ENCODE data around the gene SLC6A20.

Gene SLC6A20, protein sequence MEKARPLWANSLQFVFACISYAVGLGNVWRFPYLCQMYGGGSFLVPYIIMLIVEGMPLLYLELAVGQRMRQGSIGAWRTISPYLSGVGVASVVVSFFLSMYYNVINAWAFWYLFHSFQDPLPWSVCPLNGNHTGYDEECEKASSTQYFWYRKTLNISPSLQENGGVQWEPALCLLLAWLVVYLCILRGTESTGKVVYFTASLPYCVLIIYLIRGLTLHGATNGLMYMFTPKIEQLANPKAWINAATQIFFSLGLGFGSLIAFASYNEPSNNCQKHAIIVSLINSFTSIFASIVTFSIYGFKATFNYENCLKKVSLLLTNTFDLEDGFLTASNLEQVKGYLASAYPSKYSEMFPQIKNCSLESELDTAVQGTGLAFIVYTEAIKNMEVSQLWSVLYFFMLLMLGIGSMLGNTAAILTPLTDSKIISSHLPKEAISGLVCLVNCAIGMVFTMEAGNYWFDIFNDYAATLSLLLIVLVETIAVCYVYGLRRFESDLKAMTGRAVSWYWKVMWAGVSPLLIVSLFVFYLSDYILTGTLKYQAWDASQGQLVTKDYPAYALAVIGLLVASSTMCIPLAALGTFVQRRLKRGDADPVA

DNA sequence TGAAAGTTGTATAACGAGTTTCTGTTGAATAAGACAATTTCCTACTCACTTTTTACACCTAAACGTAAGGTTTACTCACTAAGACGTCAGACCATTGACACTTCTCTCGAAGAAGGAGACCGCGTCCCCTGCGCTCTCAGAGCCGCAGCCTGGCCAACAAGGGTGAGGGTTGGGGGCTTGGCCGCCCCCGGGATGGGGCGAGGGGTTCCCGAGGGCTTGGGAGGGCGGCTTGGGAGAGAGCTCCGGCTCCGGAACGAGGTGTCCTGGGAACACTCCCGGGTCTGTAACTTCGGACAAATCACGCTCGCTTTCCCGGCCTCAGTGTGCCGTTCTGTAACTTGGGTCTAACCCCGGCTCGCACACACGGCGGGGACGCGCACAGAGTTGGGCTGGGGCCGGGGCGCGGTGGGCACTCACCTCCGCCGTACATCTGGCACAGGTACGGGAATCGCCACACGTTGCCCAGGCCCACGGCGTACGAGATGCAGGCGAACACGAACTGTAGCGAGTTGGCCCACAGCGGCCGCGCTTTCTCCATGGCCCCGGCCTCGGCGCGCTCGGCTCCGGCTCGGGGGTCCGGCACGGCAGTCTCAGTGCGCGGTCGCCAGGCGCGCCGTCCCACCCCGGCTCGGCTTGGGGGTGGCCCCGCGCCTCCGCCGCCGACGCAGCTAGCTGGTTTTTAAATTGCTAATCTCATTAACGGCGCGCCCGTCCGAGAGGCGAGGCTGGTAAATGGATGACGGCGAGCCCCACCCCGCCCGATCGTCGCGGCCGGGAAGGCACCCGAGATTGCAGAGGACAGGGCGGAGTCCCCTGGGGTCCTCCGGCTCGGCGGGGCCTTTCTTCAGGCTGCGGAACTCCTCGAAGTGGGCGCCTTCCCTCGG is at the start of gene SLC6A20:
SLC6A20 (minus strand) TSS at position 655 of the 884 bp plus-strand sequence; CDS start at position 538, 117 bp downstream.
- DNase-seq = no peak

DNA sequence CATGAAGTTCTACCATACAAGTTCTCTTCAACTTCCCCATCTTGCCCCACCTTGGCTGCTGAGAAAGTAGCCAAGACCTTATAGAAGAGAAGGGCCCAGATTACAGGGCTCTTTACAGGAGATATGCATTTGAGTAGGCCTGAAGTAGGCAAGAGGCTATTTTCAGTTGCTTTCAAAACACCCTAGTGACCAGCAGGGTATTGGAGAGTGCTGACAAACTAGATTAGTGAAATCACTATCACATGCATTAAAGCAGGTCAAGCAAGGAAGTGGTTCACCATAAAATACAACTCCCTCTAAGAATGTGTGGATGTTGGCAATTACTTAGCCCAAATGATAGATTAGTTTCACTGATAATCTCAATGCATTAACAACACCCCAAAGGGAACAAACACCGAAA is 48.3 kb upstream of the SLC6A20 start:
- DNase-seq = no peak

DNA sequence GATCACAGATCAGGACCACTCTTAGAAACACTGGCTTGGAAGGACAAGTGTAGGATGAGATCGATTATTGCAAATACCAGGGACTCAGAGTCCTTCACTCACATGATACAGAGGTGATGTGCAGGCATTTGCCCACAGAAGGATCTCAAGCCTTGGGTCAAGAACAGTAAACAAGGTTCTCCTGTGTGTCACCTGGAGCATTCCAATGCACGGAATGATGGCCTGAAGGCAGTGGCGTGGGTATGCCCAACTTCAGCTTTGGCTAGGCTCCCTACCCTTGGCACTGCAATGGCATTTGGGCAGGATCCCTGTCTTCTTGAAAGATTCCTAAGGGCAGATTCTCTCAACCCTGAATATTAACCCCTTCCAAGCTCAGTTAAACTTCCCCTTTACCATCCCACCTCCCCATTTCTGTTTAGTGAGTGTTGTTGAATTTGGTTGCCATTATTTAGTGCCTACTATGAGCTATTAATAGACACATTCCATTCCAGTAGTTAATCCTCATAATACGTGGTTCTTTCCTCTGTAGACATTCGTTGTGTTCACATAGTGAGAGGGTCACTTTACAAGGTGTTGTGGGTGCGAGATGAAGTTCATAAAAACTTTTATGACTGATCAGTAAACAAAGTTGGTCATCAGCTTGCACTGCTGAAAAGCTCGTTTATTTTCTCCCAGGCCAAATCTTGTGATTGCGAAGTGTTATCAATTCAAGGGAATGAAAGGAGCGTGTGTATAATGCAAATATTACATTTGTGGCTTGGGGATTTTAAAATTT is 46.7 kb upstream of the SLC6A20 start:
- no peak for DNase-seq

DNA sequence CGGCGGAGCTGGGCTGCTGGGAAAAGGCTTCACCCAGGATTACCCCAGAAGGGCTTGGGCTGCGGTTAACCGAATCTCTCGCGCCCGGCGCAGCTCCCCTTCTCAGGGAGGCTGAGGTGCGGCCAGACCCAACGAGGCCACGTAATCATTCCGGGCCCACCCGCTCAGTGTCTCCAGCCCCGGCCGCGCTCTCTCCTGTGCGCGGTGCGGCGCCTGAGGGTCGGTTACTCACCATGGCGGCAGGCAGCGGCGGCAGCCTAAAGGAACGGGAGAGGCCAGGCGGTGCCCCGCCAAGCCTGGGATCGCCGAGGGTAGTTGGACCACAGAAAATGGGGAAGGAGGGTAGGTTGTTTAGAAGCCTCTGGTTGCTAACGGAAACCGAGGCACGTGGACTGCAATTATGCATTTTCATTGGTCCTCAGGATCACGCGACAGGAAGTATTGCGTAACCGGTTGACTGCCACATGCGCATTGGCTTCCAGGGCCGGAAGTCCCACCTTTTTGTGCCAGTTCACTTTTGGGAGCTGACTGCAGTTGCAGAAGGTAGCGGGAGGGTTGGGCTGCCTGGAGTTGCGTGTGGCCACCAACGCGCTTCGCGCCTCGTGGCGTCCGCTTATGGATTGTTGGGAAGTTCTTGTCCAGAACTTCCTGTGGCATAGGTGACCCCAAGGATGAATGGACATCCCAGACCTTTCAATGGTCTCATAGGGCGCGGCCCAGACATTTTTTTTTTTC is 45.6 kb upstream of the SLC6A20 start, which contains the start of gene LZTFL1:
LZTFL1 (minus strand) TSS at position 363 of the 735 bp plus-strand sequence; CDS start at position 235, 128 bp downstream.
- DNase-seq = peak; percentile 96

DNA sequence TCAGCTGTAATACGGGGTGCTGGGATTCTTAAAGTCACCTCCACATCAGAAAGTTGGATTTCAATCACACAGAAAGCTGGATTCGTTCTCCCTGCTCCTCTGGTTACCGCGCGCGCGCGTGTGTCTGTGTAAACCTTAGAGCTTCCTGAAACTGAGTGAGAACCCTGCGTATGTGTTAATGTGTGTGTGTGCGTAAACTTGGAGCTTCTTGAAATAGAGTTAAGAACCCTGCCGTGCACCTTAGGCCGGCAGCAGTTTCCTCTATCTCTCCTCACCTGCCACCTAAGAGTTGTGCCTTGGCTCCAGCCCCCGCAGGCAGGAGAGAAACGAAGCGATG is 45.1 kb upstream of the SLC6A20 start:
- peak; percentile 35 for DNase-seq

DNA sequence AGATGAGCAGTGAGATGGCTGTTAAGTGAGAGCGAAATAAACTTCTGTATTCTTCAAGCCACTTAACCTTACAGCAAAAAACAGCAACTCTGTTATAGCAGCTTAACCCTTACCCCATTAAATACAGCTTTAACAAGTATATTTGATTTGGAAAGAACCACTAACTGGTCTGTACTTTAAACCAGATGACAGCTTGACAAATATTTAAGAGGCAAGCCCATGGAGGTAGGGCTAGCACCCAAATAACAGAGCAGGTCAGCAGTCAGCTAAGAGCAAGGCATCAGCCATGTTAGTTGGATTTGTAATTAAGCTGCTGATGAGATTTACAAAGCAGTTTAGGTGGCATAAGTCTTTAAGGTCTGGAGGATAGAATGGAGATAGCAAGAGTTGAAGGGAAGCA is 42.1 kb upstream of the SLC6A20 start:
- no peak for DNase-seq

DNA sequence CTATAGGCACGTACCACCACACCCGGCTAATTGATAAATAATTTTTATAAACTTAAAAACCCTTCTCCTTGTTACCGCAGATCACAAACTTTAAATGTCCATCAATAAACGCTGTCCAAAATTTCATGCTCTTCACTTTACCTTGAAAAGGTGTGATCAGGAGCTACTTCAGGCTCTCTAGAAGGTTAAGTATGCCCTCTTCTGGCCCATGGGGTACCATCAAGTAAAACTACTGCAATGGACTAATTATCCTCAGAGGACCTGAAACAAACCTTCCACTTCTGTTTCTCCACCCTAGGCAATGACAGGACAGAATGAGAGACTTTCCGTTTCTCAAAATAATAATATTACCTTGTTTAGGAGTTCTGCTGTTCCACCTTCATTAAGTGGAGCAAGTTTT is 36.4 kb upstream of the SLC6A20 start:
- DNase-seq = no peak

DNA sequence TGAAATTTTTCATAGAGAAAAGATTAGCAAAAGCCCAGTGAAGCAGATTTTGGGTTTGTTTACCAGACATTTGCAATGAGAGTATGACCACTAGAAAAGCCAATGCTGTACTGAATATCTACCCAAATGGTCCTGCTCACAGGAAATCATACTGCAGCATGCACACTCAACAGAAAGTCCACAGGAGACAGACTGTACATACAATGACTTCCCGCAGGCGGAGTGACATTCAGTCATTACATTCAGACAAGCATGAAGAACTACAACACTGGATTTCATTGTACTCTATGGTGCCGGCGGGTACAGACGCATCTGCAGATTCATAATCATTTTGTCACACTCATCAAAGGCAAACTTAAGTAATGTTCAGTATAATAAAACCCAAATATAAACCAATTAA is 33.8 kb upstream of the SLC6A20 start:
- no peak for DNase-seq

DNA sequence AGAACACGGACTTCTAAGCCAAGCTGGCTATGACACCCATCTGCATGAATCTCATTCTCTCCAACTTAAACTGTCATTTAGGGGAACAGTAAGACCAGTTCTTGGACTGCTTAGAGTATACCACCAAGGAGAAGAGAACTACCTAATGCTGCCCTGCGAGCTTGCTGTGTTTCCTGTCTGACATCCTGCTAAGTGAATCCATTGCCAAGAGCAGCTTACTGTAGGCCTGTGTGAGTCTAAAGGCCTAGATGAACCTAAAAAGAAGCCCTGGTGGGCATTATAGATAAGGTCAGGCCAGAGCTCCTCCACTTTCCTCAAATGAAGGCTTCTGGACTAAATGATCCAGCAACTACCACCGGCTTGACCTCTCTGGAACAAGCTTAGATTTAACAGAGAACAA is 30.6 kb upstream of the SLC6A20 start:
- no peak for DNase-seq

DNA sequence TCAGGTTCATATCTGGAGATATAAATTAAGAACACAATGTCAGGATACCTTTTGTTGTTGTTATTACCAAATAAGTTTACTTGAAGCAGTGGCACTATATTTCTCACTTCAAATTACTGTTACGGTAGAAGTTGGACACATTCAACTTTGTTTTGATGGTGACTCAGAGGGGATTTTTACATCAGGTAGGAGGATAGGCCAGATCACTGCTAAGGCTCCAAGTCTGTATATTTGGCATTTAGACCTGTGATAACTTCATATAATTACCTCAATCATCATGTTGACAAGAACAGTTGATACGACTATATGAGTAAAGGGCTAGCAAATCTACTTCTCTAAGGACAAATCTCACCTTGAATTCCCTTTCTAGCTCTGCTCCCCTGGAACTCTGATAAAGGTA is 30.0 kb upstream of the SLC6A20 start:
- no peak for DNase-seq

DNA sequence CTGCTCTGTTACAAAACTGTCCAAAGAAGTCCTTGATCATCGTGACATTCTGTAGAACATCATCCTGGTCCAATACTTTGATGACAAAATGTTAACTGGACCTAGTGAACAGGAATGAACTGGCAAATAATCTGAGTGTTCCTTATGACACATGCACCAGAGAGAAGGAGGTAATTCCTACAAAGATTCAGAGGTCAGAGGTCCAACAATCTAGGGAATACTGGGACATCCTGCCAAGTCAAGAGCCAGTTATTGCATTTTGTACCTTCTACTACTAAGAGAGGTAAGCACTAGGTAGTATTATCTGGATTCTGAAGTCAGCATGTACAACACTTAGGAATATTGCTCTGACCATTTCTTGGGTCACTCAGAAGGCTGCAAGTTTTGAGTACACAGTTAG is 24.8 kb upstream of the SLC6A20 start:
- no peak for DNase-seq

DNA sequence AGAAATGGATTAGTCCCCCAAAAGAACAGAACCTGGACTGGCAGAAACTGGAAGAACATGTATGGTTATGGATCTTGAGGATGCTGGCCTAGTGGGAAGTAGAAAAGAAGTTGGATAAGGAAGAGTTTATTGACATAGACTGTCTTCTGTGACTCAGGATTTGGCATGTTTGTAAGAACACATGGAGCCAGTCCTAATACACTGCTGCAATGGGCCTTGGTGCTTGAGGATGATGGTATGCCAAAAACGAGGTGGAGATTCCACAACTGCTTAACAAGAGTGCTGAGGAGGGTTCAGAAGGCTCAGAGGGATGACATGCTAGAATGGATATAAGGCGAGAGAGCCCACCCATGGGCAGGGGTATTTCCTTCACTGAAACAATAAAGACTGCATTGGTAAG is 23.2 kb upstream of the SLC6A20 start:
- no peak for DNase-seq

DNA sequence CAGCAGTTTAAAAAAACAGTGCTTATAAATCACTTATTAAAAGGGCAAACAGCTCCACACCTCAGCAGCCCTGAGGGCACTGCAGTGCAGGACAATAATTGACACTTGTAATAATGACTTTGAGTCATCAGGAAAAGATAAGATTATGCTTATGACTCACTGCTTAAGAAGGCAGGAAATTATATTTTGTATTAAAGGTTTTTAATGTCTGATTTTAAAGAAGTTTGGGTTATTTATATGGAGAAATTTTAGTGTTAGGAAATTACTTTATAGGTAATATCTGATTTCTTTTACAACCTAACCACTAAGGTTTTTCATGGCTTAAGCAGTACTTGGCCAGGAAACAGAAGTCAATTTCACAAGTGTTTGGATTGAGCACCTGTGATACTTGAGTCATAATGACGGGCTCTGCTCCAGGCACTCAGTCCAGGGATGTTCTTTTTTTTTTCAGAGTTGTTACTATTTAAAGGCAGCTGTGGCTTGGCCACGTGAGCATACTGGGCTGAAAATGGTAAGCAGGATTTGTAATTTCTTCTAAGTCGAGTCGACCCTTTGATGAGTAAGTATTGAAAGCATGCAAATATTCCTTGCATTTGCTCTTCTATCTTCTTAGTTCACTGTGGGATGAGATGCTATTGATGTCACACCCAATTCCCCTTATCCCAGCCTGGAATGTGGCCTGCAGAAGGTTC is 21.6 kb upstream of the SLC6A20 start:
- no peak for DNase-seq

DNA sequence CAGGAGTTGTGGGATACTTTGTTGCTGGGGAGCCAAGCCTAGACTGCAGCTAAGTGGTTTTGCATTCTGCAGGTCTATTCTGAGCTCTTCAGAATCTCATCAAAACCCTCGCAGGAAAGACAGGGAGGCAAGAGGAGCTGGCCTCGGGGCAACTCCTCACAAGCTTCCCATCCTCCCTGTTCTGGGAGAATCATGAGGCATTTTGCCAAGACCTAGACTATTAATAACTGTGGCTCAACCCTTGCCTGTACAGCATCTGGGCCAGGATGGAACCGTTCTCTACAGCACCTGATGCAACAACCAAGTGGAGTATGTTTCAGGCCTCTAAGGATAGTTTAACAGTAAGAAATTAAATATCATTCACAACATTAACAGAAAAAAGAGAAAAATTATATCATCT is 20.2 kb upstream of the SLC6A20 start:
- no peak for DNase-seq

DNA sequence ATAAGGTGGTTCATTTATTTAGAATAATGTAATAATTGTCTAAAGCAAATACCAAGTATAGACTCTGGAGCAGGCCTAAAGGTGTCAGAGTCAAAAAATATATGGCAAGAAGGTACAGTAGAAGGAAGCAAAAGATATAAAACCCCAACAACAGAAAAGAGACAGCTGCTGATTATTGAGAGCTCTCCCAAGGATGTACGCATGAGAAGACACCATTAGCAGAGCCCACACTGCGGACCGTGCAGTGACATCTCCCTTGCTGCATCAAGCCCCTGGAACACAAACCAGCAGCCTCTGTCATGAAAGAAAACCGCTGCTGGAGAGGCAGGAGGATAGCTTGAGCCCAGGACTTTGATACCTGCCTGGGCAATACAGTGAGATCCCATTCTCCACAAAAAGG is 18.0 kb upstream of the SLC6A20 start:
- no peak for DNase-seq

DNA sequence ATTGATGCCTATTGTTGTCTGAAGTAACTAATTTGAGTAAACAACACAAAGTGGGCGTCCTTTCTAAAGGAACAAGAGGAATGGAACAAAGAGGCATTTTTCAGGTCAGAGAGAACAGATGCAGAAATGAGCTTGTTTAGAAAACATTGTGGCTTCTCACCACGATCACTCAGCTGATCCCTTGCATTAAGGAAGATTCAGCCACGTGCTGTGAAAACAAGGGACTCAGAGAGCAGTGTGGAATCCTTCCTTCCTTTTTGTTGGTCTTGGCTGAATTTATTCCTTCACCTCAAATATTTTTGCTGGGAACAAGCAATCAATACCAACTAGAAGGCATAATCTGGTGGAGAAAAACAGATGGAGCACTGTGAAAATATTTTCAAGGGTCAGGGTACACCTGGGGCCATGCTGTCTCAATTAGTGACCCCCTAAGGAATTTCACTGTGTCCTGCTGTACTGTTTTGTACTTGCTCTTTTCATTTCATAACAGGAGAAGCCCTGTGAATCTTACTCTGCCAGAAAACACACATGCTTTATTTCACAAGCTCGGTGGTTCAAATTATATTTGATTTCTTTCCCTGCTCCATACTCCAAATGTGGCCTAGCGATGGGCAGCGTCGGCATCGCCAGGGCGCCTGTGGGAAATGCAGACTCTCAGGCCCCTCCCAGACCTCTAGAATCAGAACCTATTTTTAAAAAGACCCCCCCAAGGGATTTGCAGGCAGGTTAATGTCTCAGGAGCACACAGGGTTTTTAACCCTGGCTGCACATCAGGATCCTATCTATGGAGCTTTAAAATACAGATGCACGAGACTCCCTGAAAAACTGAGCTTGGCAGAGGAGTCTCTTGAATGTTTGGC is 11.6 kb upstream of the SLC6A20 start:
- no peak for DNase-seq

DNA sequence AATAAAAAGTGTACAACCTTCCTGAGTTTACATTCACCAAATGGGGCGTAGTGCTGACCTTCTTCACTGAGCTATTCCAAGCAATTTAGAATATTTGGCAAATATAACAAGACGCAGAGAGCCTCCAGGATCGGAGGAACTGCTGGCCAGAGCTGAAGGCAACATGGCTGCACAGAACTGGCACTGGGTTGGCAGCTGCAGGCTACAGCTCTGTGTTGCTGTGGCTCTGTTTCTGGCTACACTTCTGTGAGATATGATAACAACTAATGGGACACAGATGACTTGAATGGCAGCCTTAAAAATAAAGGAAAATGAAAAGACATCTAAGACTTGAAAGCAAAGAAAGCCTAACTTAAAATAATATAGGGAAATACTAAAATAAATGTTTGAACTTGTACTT is 10.8 kb upstream of the SLC6A20 start:
- DNase-seq = no peak

DNA sequence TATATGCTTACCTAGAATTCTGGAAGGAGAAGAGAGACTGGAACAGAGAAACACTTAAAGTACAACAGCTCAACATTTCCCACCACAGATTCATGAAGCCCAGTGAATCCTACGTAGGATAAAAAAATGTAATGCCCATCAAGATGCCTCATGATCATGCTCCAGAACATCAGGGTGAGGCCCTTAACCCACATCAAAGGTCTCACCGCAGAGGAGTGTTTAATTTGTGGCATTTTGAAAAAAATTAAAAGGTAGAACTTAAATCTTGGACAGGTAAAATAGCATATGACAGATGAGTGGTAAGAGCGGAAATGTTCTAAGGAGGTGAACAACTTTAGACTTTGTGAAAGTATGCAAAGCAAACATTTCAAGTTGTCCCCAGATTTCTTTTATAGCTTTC is 9.7 kb upstream of the SLC6A20 start:
- no peak for DNase-seq

DNA sequence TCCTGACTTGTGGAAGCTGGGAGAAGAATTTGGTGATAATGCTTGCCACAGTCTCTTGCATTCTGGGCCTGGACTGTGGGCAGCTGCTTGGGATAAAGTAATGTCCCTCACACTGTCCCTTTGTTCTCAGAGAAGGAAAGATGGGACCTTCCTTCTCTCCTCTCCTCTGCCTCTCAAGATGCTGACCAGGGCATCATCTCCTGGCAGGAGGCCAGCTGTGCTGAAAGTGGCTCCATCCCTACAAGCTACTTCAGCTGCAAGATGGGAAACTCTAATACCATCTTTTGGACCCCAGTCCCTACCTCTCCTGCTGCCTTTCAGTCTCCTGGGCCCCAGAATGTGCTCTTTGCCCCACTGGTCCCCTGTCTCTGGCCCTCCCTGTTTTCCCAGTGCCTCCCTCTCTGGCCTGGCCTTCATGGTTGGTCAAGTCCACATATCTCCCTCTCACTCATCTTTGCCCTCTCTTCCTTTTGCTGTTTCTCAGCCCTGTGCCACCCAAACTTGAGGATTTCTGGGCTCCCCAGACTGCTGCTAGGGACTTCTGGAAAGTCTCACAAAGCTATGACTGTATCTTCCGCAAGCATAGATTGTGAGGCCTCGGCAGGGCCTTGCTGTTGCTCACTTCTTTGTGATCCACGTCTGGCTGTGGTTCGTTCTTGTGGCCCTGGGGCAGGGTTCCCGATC is 7.1 kb upstream of the SLC6A20 start:
- no peak for DNase-seq

DNA sequence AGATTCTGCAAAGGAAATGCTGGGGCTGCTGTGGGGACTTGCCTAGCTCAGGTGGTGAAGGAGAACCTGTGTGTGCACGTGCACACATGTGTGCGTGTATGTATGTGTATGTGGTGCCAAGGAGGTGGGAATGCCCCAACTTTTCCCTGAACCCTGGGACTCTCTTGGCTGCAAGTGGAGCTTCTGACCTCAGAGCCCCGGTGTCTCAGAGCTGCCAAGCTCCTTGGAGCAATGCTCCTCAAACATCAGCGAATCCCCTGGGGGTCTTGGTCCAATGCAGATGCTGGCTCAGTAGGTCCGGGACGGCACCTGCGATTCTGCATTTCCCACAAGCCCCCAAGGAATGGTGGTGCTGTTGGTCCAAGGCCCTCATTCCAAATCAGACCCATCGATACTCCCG is 5.8 kb upstream of the SLC6A20 start:
- DNase-seq = no peak
